Stimulated activated naive B cell treated with anti-CD40 and anti-IgM and Interleukin-4, amounts not matched to agents 10 μg/mL and 1 μg/mL and 100 μg/mL, for 72 hours (primary cell): ENCODE measurements around the gene CCDC85A.
"Not testable (repeated sequence)": the region's sequence is repeated elsewhere in the genome, so short reads cannot be mapped to it uniquely, and the experiment has no call there.

Experiments
- ATAC-seq, 2 donors: fragments of 150-1000 bp; cut with Tn5 transposase; replicated peaks; 2 replicates each; pipeline ENCODE4 v1.10.0; 2021; ENCODE audit warnings: moderate library complexity in 1 of 2
- DNase-seq: peaks from one replicate; pipeline ENCODE4 v3.0.0; 2021
- H3K27ac Mint-ChIP-seq: one replicate; pipeline ENCODE4 v1.8.0; 2022; ENCODE audit warnings: mild to moderate bottlenecking, mixed read lengths
- H3K27me3 Mint-ChIP-seq, 2 donors: one replicate each; pipeline ENCODE4 v1.8.0; 2022; ENCODE audit warnings: mixed read lengths in 2 of 2
- H3K36me3 Mint-ChIP-seq, 2 donors: one replicate each; pipeline ENCODE4 v1.8.0; 2022; ENCODE audit warnings: mixed read lengths in 2 of 2, mild to moderate bottlenecking in 1 of 2
- H3K4me1 Mint-ChIP-seq, 2 donors: one replicate each; pipeline ENCODE4 v1.8.0; 2022; ENCODE audit warnings: mixed read lengths in 2 of 2, mild to moderate bottlenecking in 1 of 2
- H3K4me3 Mint-ChIP-seq, 2 donors: one replicate each; pipeline ENCODE4 v1.8.0; 2022; ENCODE audit warnings: mild to moderate bottlenecking in 2 of 2, mixed read lengths in 2 of 2, moderate library complexity in 1 of 2
- H3K9me3 Mint-ChIP-seq, 2 donors: one replicate each; pipeline ENCODE4 v1.8.0; 2022; ENCODE audit warnings: mixed read lengths in 2 of 2, mild to moderate bottlenecking in 1 of 2

Gene CCDC85A

GRCh38 chr2:56183643-56184499 lies at the start of gene CCDC85A:
TSS of gene CCDC85A (plus strand) at chr2:56183990. CDS start at chr2:56184625, 635 bp downstream.
- H3K4me1 Mint-ChIP-seq, result peaks cover 12 to 15% of the 10 kb centered on the region in 2 donors
- DNase-seq (peak; percentile 66), ATAC-seq (peak; percentile 94 to 96)
- peaks cover 46 to 65% of the 10 kb centered on the region in 2 donors for H3K27me3 Mint-ChIP-seq
- no peak within 1 kb of the TSS for H3K27ac Mint-ChIP-seq
- H3K9me3 Mint-ChIP-seq, result no peaks in the 10 kb centered on the region
- no peaks in the 10 kb centered on the region for H3K36me3 Mint-ChIP-seq
- peak within 1 kb of the TSS; percentile 70 to 72 for H3K4me3 Mint-ChIP-seq

DNA sequence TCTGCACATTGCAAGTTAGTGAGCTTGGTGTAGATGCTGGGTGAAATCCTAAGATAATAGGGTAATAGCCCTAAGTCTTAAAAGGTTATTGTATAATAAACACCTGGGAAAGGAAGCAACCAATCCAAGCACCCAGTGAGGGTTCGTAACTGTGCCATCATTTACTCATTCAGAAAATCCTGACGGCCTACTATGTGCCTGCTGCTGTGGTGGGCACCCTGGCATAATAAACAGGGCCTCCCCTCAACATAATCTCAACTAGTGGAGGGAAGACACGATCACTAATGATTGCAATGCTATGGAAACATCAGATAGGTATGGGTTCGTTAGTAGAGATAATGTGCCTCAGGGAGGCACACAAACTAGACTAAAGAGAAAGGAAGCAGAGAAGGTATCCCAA lies 48.9 kb upstream of the CCDC85A start:
- no peak overlapping the region for H3K27ac Mint-ChIP-seq
- no peak for ATAC-seq

DNA sequence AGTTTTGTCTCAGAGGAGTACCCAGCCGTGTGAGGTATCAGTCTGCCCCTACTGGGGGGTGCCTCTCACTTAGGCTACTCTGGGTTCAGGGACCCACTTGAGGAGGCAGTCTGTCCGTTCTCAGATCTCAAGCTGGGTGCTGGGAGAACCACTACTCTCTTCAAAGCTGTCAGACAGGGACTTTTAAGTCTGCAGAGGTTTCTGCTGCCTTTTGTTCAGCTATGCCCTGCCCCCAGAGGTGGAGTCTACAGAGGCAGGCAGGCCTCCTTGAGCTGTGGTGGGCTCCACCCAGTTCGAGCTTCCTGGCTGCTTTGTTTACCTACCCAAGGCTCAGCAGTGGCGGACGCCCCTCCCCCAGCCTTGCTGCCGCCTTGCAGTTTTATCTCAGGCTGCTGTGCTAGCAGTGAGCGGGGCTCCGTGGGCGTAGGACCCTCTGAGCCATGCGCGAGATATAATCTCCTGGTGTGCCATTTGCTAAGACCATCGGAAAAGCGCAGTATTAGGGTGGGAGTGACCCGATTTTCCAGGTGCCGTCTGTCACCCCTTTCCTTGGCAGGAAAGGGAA lies 41.2 kb upstream of the CCDC85A start:
- not testable (repeated sequence) for H3K36me3 Mint-ChIP-seq, H3K27me3 Mint-ChIP-seq, H3K9me3 Mint-ChIP-seq, H3K4me3 Mint-ChIP-seq, H3K27ac Mint-ChIP-seq, H3K4me1 Mint-ChIP-seq, ATAC-seq, DNase-seq

More for the DNA sequence above, 48.9 kb upstream of the CCDC85A start:
- Mint-ChIP-seq H3K4me3 (no peak overlapping the region), H3K4me1 (no peaks in the 10 kb centered on the region), H3K9me3 (peaks cover 3 to 4% of the 10 kb centered on the region in 2 donors), H3K27me3 (peaks cover 3 to 7% of the 10 kb centered on the region in 2 donors), H3K36me3 (no peaks in the 10 kb centered on the region)
- DNase-seq, result no peak

DNA sequence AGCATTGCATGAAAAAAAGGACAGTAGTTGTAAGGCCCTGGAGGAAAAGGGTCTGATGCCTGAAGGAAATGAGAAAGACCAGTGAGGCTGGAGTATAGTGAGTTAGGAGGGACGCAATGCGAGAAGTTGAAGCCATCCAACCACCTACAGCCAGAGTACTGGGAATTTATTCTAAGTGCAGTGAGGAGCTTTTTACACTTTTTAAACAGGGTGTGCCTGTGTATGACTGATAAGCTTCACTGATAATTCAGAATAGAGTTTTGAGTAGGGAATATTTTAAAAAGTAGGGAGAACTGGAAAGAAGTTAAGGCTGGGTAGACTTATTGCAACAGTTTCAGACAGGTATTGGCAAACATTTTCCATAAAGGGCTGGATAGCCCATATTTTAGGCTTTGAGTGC lies 35.9 kb upstream of the CCDC85A start:
- Mint-ChIP-seq H3K4me3 (no peak overlapping the region), H3K9me3 (no peaks in the 10 kb centered on the region), H3K36me3 (no peaks in the 10 kb centered on the region), H3K27ac (no peak overlapping the region), H3K4me1 (no peaks in the 10 kb centered on the region), H3K27me3 (peaks cover 0 to 4% of the 10 kb centered on the region in 2 donors)
- no peak for ATAC-seq
- DNase-seq, result no peak

GRCh38 chr2:56148825-56149224 lies 35.0 kb upstream of the CCDC85A start:
- DNase-seq, result no peak
- H3K27me3 Mint-ChIP-seq, result peaks cover 0 to 4% of the 10 kb centered on the region in 2 donors

DNA sequence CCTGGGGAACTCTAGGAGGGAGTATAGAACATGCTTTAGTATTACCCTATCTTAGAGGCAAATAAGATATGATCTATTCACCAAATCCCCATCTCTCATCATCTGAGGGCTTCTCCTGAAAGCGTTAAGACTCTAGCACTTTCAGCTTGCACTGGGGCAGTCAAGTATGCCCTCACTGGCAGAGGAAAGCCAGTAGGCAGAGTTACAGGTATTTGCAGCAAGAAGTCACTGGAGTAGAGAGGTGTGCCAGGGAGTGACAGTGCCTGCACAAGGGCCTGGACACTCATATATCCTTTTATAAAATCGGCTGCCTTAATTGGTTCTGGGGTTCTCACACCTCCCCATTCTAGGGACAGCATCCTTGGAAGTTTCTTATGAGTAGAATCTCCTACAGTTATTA lies 31.9 kb upstream of the CCDC85A start:
- peaks cover 0 to 4% of the 10 kb centered on the region in 2 donors for H3K27me3 Mint-ChIP-seq

More at GRCh38 chr2:56148825-56149224, 35.0 kb upstream of the CCDC85A start:
- Mint-ChIP-seq H3K36me3 (no peaks in the 10 kb centered on the region), H3K9me3 (no peaks in the 10 kb centered on the region), H3K27ac (no peak overlapping the region), H3K4me1 (no peaks in the 10 kb centered on the region), H3K4me3 (no peak overlapping the region)
- no peak for ATAC-seq

DNA sequence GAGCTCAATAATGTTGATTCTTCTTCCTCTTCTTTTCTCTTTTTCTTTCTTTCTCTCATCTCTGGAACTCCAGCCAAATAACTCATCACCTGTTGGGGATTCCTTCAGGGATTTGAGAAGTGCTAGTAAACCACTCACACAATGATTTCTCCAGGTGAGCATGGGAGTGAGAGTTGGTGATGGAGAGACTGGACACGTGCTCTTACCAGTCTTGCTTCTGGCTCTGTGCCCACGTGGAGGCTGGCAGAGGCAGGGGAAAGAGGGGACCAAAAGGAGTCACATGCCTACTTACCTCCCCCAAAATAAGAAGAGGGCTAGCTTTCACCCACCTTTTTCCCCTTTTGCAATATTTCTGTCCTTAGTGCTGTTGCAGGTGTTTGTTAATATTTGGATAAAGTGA lies 28.6 kb upstream of the CCDC85A start:
- no peak overlapping the region for H3K4me3 Mint-ChIP-seq
- no peaks in the 10 kb centered on the region for H3K27me3 Mint-ChIP-seq
- H3K27ac Mint-ChIP-seq, result no peak overlapping the region
- no peaks in the 10 kb centered on the region for H3K36me3 Mint-ChIP-seq
- ATAC-seq, result no peak
- peaks cover 0 to 5% of the 10 kb centered on the region in 2 donors for H3K9me3 Mint-ChIP-seq
- H3K4me1 Mint-ChIP-seq, result no peaks in the 10 kb centered on the region
- no peak for DNase-seq

More for the DNA sequence above, 31.9 kb upstream of the CCDC85A start:
- H3K4me1 Mint-ChIP-seq, result no peaks in the 10 kb centered on the region
- H3K36me3 Mint-ChIP-seq, result no peaks in the 10 kb centered on the region
- ATAC-seq (no peak), DNase-seq (no peak)
- H3K27ac Mint-ChIP-seq, result no peak overlapping the region
- no peaks in the 10 kb centered on the region for H3K9me3 Mint-ChIP-seq
- H3K4me3 Mint-ChIP-seq, result no peak overlapping the region

GRCh38 chr2:56159875-56160274 lies 23.9 kb upstream of the CCDC85A start:
- H3K27ac Mint-ChIP-seq, H3K36me3 Mint-ChIP-seq: not testable (repeated sequence)

GRCh38 chr2:56167616-56168562 lies 15.9 kb upstream of the CCDC85A start:
- Mint-ChIP-seq H3K4me3 (no peak overlapping the region), H3K27ac (no peak overlapping the region), H3K36me3 (no peaks in the 10 kb centered on the region), H3K9me3 (no peaks in the 10 kb centered on the region), H3K4me1 (no peaks in the 10 kb centered on the region), H3K27me3 (peaks cover 0 to 3% of the 10 kb centered on the region in 2 donors)
- ATAC-seq, result no peak
- no peak for DNase-seq

More at GRCh38 chr2:56159875-56160274, 23.9 kb upstream of the CCDC85A start:
- not testable (repeated sequence) for H3K4me1 Mint-ChIP-seq, H3K27me3 Mint-ChIP-seq, ATAC-seq, H3K9me3 Mint-ChIP-seq, H3K4me3 Mint-ChIP-seq, DNase-seq

GRCh38 chr2:56169521-56169920 lies 14.3 kb upstream of the CCDC85A start:
- Mint-ChIP-seq H3K27ac (no peak overlapping the region), H3K9me3 (no peaks in the 10 kb centered on the region), H3K4me1 (no peaks in the 10 kb centered on the region), H3K4me3 (no peak overlapping the region), H3K36me3 (no peaks in the 10 kb centered on the region), H3K27me3 (peaks cover 0 to 3% of the 10 kb centered on the region in 2 donors)
- DNase-seq (no peak), ATAC-seq (no peak)

DNA sequence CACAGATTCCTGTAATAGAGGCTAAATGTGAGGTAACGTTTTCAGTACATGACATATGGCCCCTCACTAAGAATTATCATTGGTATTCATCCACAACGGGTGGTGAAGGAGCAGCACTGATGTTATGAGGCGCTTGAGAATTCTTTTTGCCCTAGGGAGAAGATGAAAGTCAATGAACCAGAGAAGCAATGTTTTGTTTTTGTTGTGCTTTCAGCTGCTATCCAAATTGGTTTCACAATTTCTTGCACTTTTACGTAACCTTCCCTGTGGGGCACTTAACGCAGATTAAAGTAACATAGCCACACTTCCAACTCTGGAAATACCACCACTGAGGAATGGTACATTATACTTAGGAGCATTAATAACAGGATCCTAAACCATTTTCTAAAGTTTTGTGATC lies 13.3 kb upstream of the CCDC85A start:
- no peaks in the 10 kb centered on the region for H3K9me3 Mint-ChIP-seq
- no peak overlapping the region for H3K4me3 Mint-ChIP-seq
- H3K27ac Mint-ChIP-seq, result no peak overlapping the region
- no peaks in the 10 kb centered on the region for H3K36me3 Mint-ChIP-seq
- peaks cover 0 to 3% of the 10 kb centered on the region in 2 donors for H3K27me3 Mint-ChIP-seq
- H3K4me1 Mint-ChIP-seq, result no peaks in the 10 kb centered on the region
- ATAC-seq (no peak), DNase-seq (no peak)

DNA sequence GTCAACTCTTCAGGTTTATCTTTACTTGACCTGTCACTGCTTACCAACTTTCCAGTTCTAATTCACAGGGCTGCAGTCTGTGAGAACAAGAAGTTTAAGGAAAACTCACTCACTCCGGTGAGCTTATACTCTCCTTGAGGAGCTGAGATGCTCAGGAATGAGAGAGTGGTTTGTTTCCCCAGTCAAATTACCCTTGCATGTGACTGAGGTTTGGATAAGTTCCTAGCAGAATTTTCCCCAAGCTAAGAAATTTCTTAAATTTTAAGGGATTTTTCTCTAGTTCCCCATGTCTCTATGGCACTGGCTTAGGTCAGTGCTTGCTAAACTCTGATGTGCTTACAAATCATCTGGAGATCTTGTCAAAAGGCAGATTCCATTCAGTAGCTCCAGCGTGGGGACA lies 12.8 kb upstream of the CCDC85A start:
- no peak overlapping the region for H3K4me3 Mint-ChIP-seq
- H3K9me3 Mint-ChIP-seq, result no peaks in the 10 kb centered on the region
- peaks cover 0 to 3% of the 10 kb centered on the region in 2 donors for H3K27me3 Mint-ChIP-seq
- DNase-seq, result no peak
- ATAC-seq, result no peak
- H3K27ac Mint-ChIP-seq, result no peak overlapping the region
- H3K4me1 Mint-ChIP-seq, result no peaks in the 10 kb centered on the region
- no peaks in the 10 kb centered on the region for H3K36me3 Mint-ChIP-seq

- no peaks in the 10 kb centered on the region for H3K4me1 Mint-ChIP-seq
- ATAC-seq, result no peak
- no peak for DNase-seq
- H3K27me3 Mint-ChIP-seq, result peaks cover 5 to 12% of the 10 kb centered on the region in 2 donors
- no peaks in the 10 kb centered on the region for H3K9me3 Mint-ChIP-seq
- H3K4me3 Mint-ChIP-seq, result no peak overlapping the region
- H3K27ac Mint-ChIP-seq, result no peak overlapping the region
- no peaks in the 10 kb centered on the region for H3K36me3 Mint-ChIP-seq
These were observed 8.0 kb upstream of the CCDC85A start for GRCh38 chr2:56175779-56176178.
